ENCODE results near the gene CCDC71L.
"Not testable (repeated sequence)": the region's sequence is repeated elsewhere in the genome, so short reads cannot be mapped to it uniquely, and the experiment has no call there.

CCDC71L gene
- total RNA-seq = 11.6 to 17.1 (median 15.3) reads per million in 4 donors

- peak; percentile 73 to 93 (median 78) for DNase-seq
Observed at GRCh38 chr7:106660862-106661720, at the start of gene CCDC71L. CCDC71L (minus strand) TSS chr7:106661158; CDS start chr7:106660896, 262 bp downstream.

DNA sequence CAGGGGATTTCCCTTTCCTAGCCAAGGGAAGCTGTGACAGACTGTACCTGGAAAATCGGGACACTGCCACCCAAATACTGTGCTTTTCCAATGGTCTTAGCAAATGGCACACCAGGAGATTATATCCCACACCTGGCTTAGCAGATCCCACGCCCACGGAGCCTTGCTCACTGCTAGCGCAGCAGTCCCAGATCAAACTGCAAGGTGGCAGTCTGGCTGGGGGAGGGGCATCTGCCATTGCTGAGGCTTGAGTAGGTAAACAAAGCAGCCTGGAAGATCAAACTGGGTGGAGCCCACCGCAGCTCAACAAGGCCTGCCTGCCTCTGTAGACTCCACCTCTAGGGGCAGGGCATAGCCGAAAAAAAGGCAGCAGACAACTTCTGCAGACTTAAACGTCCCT lies 48.6 kb upstream of the CCDC71L start:
- DNase-seq = not testable (repeated sequence)

DNA sequence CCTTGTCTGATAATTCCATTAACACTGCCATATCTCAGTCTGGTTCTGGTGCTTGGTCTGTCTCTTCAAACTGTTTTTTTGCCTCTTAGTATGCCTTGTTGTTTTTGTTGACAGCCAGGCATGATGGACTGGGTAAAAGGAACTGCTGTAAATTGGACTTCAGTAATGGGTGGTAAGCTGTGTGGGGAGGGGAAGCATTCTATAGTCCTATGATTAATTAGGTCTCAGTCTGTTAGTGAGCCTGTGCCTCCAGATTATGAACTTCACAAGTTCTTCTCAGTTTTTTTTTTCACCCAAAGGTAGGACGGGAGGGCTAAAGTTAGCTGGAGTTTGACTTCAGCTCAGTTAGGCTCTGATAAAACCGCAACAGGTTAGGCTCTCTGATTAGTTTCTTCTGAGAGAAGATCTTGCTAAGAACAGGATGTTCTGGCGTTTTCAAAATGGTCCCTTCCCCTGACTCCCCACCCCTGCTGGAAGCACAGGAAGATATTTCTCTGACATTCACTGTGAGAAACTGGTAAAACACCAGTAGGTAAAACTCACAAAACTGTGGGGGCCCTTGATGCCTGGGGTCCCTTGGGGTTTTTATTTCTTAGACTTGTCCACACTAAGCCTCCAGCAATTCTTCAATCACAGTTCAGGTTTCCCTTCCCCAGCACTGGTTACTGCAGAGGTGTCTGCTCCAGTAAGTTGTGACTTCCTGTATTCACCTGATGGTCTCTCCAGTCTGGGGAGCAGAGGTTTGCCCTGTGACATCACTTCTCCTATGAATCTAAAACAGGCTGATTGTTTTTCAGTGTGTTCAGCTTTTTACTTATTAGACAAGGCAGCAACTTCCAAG lies 43.3 kb upstream of the CCDC71L start:
- no peak for DNase-seq

DNA sequence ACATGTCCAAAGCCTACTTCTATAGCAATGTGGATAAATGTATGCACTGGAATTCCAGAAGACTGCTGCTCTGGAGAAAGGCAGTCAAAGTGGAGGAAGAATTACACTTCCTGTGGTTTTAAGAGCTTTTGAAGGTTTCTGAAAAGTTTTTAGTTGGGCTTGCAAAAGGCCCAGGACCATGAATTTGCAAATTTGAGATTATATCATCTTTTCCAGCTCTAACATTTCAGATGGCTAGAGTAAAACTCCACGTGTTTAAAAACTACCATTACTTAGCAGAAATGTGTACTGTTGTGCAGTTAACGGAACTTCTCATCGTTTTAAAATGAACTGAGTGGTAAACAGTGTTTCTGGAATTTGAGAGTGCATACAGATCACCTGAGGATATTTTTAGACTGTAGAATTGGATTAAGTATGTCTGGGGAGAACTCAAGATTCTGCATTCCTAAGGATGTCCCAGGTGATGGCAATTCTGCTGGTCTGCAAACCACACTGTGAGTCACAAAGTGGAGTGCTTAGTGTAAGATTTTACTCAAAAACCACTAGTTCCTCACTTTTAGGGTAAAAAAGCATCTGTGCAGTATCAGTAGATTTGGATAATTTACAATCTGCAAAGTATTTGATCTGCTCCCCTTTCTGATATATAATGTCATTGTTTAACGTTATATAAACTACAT lies 32.9 kb upstream of the CCDC71L start:
- no peak for DNase-seq

GRCh38 chr7:106692450-106693051 lies 31.6 kb upstream of the CCDC71L start:
- DNase-seq = no peak

DNA sequence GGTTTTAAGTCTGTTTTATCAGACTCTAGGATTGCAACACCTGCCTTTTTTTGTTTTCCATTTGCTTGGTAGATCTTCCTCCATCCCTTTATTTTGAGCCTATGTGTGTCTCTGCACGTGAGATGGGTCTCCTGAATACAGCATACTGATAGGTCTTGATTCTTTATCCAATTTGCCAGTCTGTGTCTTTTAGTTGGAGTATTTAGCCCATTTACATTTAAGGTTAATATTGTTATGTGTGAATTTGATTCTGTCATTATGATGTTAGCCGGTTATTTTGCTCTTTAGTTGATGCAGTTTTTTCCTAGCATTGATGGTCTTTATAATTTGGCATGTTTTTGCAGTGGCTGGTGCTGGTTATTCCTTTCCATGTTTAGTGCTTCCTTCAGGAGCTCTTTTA lies 27.2 kb upstream of the CCDC71L start:
- DNase-seq = not testable (repeated sequence)

GRCh38 chr7:106683941-106684340 lies 23.0 kb upstream of the CCDC71L start:
- DNase-seq = no peak

DNA sequence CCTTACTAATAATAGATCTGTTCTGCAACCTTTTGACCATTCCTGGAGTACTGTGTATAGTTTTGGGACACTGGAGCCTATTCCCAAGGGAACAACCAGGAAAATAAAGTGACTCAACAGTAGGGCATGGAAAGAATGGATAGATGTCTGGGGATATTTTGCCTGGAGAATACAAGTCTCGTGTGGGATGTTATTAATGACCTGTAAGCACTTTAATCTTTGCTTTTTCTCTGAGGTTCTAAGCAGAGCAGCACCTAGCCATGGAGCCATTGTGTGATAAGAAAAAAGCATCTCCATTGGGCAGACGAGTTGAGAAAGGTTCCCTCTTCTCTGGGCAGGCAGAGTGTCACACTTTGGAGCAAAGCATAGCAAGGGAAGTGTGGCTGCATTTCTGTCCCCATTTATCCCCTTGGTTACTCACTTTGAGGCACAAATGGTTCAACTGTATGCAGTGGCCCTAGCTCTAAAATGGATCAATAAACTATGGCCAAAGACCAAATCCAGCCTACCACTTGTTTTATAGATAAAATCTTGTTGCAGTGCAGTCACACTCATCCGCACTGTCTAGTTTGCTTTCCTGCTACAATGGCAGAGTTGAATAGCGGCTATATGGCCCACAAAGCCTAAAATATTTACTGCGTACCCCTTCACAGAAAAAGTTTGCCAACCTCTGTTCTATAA lies 21.0 kb upstream of the CCDC71L start:
- no peak for DNase-seq

- DNase-seq = no peak
Observed at GRCh38 chr7:106679153-106679931, 18.4 kb upstream of the CCDC71L start.

DNA sequence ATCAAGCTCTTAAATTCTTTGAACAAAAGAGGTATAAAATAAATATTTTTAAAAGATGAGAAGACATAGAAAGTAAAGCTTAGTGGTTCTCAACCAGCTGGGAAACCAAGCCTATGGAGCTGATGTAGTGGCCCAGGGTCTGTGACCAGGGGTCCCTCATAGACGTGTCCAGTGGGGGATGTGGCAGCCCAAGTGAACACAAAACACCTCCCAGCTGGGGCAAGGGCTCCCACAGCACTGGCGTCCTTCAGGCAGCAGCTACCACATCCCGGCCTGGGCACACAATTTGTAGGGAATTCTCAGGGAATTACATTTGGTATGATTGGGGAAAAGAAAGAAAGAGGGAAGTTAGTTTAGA lies 17.8 kb upstream of the CCDC71L start:
- DNase-seq = no peak

GRCh38 chr7:106676506-106676905 lies 15.5 kb upstream of the CCDC71L start:
- not testable (repeated sequence) for DNase-seq

DNA sequence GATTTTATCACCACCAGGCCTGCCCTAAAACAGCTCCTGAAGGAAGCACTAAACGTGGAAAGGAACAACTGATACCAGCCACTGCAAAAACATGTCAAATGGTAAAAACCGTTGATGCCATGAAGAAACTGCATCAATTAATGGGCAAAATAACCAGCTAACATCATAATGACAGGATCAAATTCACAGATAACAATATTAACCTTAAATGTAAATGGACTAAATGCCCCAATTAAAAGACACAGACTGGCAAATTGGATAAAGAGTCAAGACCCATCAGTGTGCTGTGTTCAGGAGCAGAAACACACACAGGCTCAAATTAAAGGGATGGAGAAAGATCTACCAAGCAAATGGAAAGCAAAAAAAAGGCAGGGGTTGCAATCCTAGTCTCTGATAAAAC lies 12.7 kb upstream of the CCDC71L start:
- DNase-seq = not testable (repeated sequence)

- DNase-seq = not testable (repeated sequence)
Observed at GRCh38 chr7:106671930-106672329, 11.0 kb upstream of the CCDC71L start.

- no peak for DNase-seq
Observed at GRCh38 chr7:106671160-106671559, 10.2 kb upstream of the CCDC71L start.

GRCh38 chr7:106668861-106669524 lies 8.0 kb upstream of the CCDC71L start:
- no peak for DNase-seq

DNA sequence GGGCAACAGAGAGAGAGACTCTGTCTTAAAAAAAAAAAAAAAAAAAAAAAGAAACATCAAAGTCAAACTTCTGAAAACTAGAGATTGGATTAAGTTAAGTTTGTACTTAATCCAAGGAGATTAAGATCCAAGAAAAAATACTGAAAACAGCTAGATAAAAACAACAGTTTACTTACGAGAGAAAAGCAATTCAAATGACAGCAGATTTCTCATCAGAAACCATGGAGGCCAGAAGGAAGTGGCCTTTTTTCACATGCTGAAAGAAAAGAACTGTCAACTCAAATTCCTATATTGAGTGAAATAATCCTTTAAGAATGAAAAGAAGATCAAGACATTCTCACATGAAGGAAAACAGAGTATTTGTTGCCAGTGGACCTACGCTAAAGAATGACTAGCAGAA lies 5.4 kb upstream of the CCDC71L start:
- DNase-seq = no peak

GRCh38 chr7:106664343-106664742 lies 3.4 kb upstream of the CCDC71L start:
- DNase-seq = no peak

DNA sequence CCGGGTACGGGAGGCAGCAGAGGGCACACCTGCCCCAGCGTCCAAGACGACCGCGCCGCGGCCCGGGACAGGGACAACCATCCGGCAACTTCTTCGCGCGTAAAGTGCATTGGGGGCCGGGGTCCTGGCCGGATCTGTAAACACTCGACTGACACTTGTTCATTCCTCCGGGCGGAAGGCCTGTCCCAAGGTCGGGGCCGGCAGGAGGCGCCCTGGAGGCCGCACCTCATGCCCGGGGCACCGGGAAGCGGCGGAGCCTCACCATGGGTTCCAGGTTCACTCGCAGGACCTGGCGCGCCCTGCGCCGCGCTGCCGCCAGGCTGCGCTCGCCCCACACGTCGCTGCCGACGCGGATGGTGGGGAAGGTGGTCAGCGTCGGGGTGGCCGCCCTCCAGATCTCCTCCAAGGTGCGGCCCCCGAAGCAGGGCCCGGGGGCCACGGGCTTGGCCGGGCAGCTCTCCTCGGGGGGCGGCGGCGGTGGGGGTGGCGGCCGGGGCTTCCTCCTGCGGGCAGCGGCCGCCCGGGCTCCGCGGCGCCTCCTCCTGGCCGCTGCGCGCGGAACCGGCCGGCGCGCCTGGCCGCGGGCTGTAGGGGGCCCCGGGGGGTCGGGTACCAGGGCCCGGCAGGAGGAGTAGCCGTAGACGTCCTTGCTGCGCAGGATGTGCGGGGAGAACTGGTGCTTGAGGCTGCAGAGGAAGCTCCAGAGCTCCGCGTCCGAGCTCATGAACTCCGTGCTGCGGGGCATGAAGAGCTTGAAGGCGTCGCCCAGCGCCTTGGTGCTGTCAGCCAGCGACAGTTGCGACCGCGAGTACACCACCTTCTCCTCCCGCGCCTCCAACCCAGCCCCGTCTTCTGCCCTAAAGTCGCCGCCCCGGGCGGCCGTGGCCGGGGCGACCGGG lies 746 bp downstream of the CCDC71L start:
- peak; percentile 48 to 87 (median 63) for DNase-seq

- no peak for DNase-seq
Observed at GRCh38 chr7:106659166-106659962, 1.6 kb downstream of the CCDC71L start.
